VCaP (cell line): ENCODE data around the gene HADH.
A peak's percentile ranks its signal among the peaks of the same experiment; 100 is the strongest.
"Not testable (repeated sequence)": the region's sequence is repeated elsewhere in the genome, so short reads cannot be mapped to it uniquely, and the experiment has no call there.

Source experiments
- H3K27ac ChIP-seq: fragments of 450-650 bp; 2 replicates; pipeline ENCODE4 v1.5.1; 2017
- TF ChIP-seq, protein P1 (sequence below): fragments of 450-650 bp; conservative IDR thresholded peaks from 2 replicates; pipeline ENCODE4 v1.5.1; 2017; ENCODE audit warnings: mild to moderate bottlenecking, moderate library complexity

The HADH gene

DNA sequence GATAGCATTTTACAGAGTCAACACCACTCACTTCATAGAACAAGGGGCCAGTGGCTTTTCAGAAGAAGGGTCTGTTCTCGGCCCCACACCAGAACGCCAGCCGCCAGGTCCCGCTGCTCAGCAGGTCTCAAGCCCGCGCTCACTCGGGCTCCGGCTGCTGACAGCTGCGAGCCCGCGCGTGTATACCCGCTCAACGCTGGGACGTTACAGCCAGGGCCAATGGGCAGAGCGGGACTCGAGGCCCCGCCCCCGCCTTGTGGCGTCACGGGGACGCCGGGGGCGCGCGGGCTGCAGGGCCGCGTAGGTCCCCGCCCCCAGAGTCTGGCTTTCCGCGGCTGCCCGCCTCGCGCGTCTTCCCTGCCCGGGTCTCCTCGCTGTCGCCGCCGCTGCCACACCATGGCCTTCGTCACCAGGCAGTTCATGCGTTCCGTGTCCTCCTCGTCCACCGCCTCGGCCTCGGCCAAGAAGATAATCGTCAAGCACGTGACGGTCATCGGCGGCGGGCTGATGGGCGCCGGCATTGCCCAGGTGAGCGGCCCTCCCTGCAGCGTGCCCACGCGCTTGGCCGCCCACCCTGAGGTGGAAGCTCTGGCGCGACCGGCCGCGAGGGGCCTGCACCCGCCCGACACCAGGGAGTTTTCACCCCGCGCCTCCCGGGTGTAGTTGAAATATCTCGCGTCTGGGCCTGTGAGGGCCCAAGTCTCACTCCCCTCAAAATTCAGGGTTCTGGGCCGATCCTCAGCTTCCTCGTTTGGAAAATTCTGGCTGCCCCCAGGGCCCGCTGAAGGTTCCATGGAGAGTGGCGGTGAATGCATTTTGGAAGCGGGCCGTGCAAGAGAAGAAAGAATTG lies at the start of gene HADH:
TSS of gene HADH (plus strand) at position 353 of the 850 bp plus-strand sequence. CDS start at position 397, 44 bp downstream.
- H3K27ac ChIP-seq = peak within 1 kb of the TSS; percentile 88
- TF ChIP-seq, protein P1, sequence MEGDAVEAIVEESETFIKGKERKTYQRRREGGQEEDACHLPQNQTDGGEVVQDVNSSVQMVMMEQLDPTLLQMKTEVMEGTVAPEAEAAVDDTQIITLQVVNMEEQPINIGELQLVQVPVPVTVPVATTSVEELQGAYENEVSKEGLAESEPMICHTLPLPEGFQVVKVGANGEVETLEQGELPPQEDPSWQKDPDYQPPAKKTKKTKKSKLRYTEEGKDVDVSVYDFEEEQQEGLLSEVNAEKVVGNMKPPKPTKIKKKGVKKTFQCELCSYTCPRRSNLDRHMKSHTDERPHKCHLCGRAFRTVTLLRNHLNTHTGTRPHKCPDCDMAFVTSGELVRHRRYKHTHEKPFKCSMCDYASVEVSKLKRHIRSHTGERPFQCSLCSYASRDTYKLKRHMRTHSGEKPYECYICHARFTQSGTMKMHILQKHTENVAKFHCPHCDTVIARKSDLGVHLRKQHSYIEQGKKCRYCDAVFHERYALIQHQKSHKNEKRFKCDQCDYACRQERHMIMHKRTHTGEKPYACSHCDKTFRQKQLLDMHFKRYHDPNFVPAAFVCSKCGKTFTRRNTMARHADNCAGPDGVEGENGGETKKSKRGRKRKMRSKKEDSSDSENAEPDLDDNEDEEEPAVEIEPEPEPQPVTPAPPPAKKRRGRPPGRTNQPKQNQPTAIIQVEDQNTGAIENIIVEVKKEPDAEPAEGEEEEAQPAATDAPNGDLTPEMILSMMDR = no peak

DNA sequence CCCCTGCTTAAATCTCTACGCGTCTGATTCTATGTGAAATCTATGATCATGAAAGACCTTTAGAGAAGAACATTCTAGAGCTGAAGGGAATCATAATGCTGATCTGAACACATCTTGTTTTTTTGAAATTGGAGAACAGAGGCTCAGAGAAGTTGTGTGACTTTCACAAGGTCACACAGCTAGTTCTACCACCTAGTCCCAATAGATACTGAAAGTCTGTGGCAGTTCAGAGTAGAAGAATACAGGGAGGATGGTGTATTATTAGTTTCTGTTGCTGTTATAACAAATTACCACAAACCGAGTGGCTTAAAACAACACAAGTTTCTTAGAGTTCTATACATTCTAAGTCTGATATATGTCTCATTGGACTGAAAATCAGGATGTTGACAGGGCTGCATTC lies 43.9 kb upstream of the HADH start:
- TF ChIP-seq, protein P1 = no peak

DNA sequence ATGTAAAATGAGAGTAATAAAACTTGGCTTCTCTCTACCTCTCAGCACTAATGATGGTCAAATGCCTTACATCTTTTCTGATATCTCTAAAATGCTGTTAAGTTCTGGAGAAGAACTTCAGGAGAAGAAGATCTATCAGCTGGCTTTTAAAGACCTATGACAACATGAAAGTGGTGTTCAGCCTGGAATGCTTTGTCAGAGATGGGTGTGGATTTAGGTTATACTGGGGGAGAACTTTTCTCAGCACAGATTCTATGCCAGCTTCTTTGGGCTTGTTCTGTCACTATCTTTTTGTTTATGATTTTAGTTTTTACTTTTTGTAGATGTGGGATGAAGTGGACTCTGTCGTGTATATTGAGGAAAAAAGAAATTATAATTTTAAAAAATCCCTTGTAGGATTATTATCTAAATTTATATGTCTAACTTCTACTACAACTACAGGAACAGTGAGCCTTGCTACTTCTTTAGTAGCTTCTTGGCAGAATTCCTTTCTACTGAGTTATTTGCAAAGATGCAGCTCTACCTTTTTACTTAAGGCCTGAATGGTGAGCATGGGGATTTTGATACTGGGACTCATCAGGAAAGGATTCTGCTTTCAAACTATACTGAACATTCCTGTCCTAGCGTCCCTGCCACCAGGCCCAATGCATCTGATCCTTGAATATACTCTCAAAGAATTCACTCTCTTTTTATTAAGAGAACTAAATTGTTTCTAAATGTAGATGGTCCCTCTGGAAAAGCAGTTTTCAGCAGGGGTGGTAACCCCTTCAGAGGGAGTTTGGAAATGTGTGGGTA lies 38.7 kb upstream of the HADH start:
- H3K27ac ChIP-seq = no peak overlapping the region
- TF ChIP-seq, protein P1 = no peak

More for the DNA sequence above, 43.9 kb upstream of the HADH start:
- H3K27ac ChIP-seq = no peak overlapping the region

DNA sequence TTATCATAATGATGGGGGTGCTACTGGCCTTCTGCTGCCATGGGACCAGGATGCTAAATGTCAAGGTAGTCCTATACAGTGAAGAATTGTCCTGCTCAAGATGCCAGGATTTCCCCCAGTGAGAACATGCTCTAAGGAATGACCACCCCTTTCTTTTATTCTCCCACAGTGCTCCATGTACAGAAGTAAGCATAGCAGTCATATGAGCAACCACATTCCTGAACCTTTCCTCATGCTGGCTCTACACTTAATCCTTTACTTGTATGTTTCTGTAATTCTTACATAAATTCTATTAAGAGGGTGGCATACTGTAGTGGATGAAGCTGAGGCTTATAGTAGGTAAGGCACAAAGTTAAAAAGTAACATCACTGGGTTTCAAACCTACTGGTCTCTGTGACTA lies 38.1 kb upstream of the HADH start:
- TF ChIP-seq, protein P1 = no peak
- no peak overlapping the region for H3K27ac ChIP-seq

DNA sequence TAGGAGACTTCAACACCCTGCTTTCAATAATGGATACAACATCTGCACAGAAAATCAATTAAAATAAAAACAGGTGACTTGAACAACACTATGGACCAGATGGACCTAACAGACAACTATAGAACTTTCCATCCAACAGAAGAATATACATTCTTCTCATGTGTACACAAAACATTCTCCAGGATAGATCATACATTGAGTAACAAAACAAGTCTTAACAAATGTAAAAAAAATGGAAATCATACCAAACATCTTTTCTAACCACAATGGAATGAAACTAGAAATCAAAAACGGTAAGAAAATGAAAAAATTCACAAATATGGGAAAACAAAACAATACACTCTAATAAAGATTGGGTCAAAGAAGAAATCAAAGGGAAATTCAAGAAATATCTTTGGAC lies 33.7 kb upstream of the HADH start:
- TF ChIP-seq, protein P1 = no peak
- no peak overlapping the region for H3K27ac ChIP-seq

DNA sequence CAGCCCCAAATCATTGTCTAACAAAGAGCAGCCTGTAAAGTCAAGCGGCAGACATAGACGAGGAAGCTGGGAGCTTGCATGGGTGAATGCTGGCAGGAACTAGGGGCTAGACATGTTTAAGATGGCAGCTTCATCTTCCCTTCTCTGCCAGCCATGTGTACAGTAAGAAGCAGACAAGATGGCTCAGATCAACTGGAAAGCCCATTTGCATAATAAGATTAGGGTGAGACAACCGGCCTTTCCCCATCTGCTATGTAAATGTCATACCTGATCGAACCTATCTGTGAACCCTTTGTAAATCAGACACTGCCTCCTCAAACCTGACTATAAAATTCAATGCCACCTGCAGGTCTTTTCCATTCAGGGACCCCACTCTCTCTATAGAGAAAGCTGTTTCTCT lies 22.8 kb upstream of the HADH start:
- TF ChIP-seq, protein P1 = no peak
- no peak overlapping the region for H3K27ac ChIP-seq

DNA sequence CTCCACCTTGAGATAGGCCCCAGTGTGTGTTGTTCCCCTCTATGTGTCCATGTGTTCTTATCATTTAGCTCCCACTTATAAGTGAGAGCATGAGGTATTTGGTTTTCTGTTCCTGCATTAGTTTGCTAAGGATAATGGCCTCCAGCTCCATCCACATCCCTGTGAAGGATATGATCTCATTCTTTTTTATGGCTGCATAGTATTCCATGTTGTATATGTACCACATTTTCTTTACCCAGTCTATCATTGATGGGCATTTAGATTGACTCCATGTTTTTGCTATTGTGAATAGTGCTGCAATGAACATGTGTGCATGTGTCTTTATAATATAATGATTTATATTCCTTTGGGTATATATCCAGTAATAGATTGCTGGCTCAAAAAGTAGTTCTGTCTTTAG lies 22.2 kb upstream of the HADH start:
- H3K27ac ChIP-seq = not testable (repeated sequence)

DNA sequence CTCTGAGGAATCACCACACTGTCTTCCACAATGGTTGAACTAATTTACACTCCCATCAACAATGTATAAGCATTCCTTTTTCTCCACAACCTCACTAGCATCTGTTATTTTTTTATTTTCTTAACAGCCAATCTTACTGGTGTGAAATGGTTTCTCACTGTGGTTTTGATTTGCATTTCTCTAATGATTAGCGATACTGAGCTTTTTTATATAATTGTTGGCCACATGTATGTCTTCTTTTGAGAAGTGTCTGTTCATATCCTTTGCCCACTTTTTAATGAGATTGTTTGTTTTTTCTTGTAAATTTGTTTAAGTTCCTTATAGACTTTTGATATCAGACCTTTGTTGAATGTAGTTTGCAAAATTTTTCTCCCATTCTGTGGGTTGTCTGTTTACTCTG lies 21.8 kb upstream of the HADH start:
- H3K27ac ChIP-seq = not testable (repeated sequence)
